HG02759 (cell line): ENCODE data around the gene DCX.

Source experiments
- ATAC-seq: cut with Tn5 transposase; IDR thresholded peaks from one replicate; pipeline ENCODE4 v1.9.1; 2021; ENCODE audit warnings: mild to moderate bottlenecking, moderate library complexity; ENCODE audit not compliant: unreplicated experiment

Gene DCX

DNA sequence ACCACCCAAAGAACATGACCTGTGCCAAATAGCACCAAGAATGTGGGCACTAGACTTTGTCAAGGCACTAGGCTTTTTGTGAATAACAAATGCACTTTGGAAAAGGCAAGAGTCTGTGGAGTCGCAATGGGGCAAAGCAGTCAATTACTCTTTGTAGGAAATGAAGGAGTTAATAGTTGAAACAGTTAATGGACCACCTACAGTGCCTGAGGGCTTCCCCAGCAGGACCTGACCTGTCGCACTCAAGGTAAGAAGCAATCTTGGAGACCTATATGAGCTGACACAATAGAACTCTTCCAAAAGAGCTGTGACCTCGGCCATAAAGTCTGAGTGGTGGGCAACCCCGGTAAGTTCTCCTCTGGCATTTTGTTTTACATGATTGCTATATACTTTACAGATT is 92.5 kb downstream of the DCX start:
- no peak for ATAC-seq

DNA sequence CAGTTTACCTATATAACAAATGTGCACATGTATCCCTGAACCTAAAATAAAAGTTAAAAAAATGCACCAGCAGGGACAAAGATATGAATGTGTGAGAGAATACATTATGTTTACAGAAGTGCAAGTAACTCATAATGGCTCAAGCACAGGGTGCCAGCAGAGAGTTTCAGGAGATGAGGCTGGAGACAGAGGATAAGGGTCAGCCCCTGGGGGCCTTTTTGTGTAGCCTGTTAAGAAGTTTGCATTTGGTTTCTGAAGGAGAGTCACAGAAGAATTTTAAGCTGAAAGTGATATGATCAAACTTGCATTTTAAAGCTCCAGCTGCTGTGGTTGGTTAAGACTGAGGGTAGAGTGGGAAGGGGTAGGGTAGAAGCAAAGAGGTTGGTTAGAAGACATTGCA is 93.1 kb downstream of the DCX start:
- no peak for ATAC-seq

DNA sequence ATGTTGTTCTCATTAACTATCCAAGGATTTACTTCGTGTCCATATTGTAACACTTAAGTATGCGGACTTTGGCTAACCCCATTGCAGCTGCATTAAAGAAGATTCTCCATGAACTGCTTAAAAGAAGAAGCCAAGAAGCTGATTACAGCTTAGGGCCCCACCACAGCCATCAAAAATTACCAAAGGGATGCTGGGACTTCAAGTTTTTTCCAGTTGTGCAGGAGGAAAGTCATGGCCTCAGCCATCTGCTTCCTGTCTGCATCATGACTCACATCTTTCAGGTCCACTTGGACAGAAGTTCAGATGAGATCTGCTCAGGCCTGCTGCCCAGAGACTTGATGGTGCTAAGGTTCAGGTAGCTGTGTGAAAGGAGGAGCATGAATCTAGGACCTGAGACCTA is 102.9 kb downstream of the DCX start:
- no peak for ATAC-seq

DNA sequence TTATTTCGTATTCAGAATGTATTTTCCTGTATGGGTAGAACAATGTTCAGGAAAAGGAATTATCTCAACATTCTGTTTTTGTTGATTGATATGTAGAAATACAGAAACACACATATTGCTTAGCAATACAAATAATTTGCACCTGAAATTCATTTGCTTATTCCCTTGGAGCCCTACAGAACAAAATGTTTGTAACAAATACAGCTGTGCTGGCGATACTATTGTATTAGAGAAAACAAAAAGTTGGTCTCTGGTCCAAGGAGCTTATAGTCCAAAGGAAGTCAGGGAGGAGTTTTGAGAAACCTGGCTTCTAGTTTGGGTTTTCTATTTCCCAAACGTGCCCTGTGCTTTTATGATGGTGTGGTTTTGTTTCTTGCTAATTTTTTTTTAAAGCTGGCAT is 104.0 kb downstream of the DCX start:
- no peak for ATAC-seq

DNA sequence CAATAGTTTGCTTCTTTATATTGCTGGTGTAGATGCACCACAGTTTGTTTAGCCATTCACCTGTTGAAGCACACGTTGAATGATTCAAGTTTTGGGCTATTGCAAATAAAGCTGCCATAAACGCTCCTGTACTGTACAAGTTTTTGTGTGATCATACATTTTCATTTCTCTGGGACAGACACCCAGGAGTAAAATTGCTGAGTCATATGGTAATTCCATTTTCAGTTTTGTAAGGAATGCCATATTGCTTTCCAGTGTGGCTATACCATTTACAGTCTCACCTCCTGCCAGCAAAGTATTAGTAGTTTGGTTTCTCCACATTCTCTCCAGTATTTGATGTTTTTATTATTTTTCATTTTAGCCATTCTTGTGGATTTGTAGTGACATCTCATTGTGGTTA is 109.7 kb downstream of the DCX start:
- ATAC-seq, result no peak

DNA sequence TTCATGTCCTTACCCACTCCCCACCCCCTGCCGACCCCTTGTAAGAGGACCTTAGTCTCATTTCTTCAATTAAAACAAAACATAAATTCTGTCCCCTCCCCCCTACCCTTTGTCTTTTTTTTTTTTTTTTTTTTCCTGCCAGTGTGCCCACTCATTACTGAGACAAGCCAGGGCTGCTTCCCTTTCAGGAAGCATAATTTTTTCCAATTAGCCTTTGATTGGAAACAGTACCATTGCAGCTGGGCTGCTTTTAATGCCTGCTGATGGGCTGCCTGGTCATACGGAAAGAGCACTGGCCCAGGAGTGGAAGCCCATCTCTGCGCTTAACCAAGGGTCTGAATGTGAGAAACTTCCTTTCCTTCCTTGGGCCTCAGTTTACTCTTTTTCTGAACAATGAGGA is 123.2 kb downstream of the DCX start:
- ATAC-seq, result no peak

DNA sequence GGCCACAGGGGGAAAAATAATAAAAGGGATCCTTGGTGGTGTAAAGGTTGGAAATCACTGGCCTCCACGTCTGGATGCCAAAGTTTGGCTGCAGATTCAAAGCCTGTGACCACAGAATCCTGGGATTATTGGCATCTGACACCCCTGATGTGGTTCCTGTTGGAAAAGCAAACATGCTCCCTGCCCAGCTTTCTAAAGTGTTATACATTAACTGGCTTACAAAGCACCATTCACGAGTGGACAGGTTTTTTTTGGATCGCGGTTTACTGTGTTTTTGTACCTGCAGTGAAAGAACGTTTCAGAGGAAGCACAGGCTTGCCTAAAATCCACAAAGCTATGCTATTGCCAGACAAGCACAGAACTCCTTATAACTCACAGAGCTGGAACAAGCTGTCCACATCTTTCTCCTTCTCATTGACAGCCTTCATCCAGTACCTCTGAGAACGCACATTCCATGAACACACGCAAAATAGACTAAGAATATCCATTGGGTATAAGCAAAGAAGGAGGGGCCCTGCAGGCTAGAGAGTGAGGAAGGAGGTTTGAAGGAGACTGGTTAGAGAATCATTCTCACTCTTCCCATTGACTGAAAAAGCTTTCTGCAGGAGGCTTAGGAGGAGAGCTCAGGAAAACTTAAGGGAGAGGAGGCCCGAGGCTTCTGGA is 127.2 kb downstream of the DCX start:
- no peak for ATAC-seq

DNA sequence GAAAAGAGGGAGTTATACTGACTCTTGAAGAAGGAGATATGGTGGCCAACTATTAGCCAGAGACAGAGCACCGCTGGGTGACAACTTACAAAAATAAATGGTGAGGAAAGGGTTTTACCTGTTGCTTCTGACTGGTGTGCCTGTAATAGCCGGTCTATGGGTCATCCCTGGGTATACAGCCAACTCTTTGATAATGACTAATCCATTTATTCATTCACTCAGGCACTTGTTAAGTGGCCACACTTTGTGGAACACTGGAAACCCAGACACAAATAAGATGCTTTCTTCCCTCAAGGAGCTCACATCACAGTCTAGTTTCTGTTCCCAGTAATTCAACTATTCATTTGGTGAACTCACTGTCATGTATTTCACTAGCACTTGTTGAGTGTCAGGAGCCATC is 128.5 kb downstream of the DCX start:
- ATAC-seq, result no peak

DNA sequence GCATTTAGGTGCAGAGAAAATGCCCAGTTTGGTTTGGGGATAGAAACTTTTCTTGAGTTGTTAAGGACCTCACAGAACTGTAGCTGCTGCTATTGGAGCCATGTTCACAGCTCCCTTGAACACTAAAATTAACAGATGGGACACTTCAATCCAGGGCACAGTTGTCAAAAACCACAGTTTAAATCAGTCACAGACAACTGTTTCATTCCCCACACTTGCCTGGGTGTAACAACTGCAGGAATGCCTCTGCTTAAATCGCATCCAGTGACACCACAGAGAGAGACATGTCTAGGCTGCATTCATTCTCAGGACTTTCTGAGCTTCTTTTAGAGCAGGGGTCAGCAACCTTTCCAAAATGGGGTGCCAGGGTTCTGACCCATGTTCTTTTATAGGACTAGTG is 129.0 kb downstream of the DCX start:
- no peak for ATAC-seq

DNA sequence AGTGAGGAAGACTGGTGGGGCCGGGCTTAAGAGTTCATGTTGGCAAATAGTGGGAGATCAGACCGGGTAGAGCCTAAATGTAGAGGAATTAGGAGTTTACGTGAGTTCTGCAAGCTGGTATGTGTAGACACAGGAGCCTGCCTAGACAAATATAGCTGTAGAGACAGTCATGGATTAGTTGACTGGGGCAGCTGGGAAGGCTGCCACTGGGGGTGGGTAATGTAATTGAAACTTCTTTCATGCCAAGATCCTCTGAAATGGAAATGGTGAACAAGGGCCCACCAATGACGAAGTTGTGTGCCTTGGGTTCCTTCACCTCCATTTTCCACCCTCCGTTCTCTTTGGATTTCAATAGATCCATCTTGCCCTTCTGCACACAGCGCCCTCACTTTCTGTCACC is 129.9 kb downstream of the DCX start:
- no peak for ATAC-seq

DNA sequence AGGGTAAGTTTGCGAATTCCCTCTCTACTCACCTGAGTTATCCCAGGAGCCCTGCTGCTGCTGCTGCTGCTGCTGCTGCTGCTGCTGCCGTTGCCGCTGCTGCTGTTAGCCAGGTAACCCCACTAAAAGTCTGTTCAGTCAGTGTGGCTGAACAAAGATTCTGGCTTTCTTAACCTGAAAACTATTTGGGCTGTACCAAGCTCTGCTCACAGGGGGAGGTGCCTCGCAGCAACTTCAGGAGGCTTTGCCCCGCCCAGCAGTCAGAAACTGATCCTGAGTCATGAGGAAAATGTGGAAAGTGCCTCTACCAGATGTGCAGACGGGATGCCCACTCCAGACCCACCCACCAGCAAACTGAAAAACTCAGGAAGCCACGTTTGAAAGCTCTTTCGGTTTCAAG is 141.7 kb downstream of the DCX start, which contains the start of gene CAPN6:
CAPN6 (minus strand) TSS at position 145 of the 400 bp plus-strand sequence. CDS start 6,547 bp downstream, outside the sequence.
- ATAC-seq, result no peak

DNA sequence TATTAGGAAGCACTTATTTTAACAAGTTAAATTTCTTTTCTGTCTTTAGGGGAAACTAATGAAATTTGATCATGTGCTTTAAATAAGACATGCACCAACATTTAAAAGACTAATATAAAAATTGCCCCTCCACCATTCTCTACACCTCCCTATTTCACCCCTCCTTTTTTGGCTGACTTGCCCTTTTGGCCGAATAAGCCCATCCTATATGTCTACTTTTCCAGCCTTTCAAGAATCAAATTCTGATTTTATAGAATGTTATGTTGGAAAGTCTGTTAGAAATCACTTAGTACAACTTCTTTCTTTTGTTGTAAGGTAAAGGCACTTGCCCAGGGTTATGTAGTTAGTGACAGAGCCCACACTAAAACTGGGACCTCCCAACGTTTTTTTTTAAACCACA is 143.5 kb downstream of the DCX start:
- no peak for ATAC-seq

DNA sequence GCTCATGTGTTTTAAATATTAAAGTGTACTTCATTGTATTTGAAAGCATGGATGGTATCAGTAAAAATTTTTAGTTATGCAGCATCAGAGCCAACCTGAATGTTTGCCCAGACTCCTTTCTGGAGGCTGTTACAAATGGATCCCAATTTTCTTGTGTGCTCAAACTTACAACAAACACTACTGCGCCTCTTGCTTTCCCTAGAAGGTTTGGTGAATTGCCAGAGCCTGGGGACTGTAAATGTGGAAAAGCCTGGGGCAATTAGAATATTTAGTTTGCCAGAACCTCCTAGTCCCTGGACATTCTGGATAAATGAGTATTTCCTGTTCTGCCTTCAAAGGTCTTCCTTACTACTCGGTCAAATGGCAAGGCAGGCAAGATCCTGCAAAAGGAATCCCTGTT is 146.5 kb downstream of the DCX start:
- ATAC-seq, result no peak

DNA sequence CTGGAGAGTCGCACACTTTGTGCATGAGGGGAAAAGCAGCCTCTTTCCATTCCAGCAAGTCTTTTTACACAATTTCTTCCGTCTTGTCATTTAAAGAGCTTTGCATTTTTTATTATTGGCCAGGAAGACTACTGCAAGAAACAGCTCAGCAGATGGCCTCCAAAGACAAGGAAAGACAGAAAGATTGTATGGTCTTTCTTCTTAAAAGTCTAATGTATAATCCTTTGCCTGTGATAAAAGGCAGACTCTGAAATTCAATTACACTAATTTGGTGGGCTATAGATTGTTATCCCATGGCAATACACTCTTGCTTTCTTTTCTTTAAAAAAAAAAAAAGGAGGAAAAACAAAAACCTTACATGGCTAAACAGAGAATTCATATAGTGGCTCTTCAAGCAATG is 147.6 kb downstream of the DCX start:
- no peak for ATAC-seq

DNA sequence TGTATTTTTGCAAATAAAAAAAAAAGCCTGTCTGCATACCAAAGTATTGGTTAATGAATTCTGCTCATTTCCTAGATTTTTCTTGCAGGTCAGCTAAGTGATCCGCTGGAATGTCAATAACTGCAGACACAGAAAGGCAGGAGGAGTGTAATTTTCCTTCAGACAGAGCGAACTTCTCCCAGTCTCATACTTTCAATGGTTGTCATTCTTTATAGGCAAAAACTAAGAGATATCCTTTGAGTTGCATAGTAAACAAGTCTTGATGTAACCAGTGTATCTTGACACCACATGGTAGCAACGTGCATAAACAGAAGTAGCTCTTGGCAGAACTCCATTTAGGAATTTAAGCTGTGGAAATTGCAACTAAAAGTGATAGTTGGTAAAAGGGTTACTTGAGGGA is 149.9 kb downstream of the DCX start:
- no peak for ATAC-seq

DNA sequence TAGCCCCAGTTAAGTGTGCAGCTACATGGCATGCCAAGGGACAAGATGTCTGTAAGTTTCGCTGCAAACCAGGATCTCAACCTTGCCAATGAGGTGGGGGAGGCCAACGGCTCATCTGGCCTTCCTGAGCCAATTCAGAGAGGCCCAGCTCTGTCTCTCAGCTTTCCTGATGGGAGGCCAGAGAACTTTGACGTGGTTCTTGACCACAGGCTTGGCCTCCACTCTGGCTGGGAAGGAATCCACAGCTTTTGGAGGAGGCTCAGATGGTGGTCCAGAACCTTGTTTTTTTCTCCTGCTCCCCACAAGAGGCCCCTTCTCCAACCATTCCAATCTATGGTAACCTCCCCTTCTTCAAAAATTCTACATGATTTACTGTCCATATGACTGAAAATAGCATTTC is 151.5 kb downstream of the DCX start:
- ATAC-seq, result no peak

DNA sequence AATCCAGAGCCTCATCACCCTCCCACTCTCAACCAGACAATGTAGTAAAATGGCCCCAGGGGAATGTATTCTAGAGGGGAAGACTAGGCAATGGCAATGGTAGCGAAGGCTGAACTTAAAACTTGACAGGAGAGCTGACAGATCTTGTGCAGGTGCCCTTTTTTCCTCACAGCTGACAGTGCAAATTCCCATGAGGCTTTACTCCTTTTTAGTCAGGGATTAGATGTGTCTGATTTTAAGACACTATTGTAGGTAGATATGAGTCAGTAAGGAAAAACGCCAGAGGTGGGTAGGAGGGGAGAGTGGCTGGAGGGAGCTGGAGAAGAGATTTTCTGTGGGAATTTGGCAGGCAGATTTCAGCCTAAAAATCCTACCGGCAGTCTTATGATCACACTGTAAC is 152.4 kb downstream of the DCX start:
- no peak for ATAC-seq

DNA sequence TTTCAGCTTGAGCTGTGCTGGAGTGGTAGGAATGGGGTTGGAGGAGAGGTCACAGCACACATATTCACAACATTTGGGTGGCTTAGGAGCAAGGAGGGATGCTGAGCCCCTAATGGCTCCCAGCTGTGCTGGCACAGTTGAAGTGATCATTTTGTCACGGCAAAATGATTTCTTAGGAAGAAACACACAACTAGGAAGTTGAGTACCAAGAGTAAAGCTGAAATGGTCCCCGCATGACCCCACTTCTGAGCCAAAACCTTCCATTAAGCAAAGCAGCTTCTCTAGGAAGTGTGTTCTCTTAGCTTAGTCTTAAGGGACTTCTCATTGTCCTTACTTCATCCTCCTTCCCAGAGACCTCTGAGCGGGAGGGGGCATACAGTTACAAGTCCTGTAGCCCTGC is 154.3 kb downstream of the DCX start:
- ATAC-seq, result no peak

DNA sequence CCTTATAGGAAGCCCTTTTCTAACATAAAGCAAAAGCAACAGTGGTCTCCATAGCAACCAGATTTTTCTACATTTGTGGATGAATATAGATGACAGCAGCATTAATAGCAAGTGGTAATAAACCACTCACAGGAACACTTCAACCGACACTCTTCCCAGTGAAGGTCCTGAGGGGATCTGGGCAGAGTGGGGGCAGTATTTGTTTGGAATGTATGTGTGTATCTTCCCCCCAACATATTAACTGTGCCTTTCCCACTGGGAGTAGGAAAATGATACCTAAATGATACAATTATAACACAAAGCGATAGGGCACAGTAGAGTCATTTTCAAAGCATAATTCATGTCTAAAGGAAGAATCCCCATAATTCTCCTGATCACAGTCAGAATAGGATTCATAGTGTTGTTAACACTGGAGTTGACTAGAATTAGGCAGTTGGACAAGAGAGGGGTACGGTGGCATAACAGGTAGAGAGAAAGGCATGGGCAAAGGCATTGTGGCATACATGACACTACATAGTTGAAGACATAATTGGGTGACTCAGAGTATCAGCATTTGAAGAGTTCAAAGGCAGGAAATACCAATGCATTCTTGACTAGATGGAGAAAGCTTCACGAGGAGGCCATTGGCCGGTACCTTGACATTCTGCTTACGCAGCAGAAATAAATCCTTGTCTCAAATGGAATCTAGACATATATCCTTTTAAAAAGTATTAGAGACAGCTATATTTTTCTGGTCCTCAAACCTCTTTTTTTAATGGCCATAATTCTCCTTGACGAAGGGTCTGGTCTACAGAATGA is 156.9 kb downstream of the DCX start:
- ATAC-seq, result no peak

DNA sequence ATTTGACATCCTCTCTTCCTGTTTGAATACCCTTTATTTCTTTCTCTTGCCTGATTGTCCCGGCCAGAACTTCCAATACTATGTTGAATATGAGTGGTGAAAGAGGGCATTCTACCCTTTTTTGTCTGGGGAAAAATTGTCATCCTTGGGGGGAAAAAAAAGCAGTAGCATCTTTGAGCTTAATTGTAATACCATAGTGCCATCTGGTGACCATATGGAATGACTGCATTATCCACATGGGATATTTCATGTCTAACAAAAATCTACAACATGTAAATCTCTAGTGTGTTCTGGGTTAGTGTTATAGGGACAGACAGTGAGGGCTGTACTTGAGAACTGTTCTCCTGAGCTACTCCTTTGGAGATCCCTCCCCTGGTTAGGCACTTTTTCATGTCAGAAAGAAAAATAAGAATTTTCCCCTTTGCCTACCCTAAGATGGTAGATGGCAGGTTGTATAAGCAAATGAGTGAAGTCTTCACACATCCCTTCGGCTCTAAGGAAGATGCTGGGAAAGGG is 167.7 kb downstream of the DCX start:
- ATAC-seq, result no peak
